HepG2 (cell line): ENCODE data around the gene ACTN4. TPM values are rescaled to one million over a fixed set of nuclear protein-coding genes. Genes with fewer than 3 reads are reported as not detected.

Experiments
- NKX3-1 ChIP-seq: sonication (generic); formaldehyde crosslinking; IDR thresholded peaks from 2 replicates; pipeline ENCODE4 v1.5.0; 2020; ENCODE audit warnings: missing genetic modification reagents
- RERE ChIP-seq: IDR thresholded peaks from 2 replicates; pipeline ENCODE4 v1.6.1; 2016; ENCODE audit warnings: low read depth, missing genetic modification reagents, missing compliant biosample characterization
- RORA ChIP-seq: sonication (generic); formaldehyde crosslinking; IDR thresholded peaks from 2 replicates; pipeline ENCODE4 v1.5.0; 2020; ENCODE audit warnings: mild to moderate bottlenecking, missing genetic modification reagents, moderate library complexity
- ZNF362 ChIP-seq: sonication (generic); formaldehyde crosslinking; IDR thresholded peaks from 2 replicates; pipeline ENCODE4 v1.4.0; 2020; ENCODE audit warnings: missing genetic modification reagents, mild to moderate bottlenecking, borderline replicate concordance
- ZNF607 ChIP-seq: sonication (generic); formaldehyde crosslinking; IDR thresholded peaks from 2 replicates; pipeline ENCODE4 v1.5.1; 2020; ENCODE audit warnings: missing genetic modification reagents, mild to moderate bottlenecking, borderline replicate concordance
- polyA plus RNA-seq, 8 experiments: library from polyadenylated mRNA; depleted of rRNA in 3 of 8; stranded (reverse) in 7 of 8; unstranded in 1 of 8; fragments of >200 nt; fragmentation: Illumina TruSeq in 4 of 8; extraction: Trizol in 4 of 8; gene quantifications; 2 replicates each; pipeline versions ENCODE4 v1.2.1 to v1.2.3, GENCODE V29; 2011 to 2016; ENCODE audit warnings: low read depth in 4 of 8, missing spikeins in 1 of 8, mixed read lengths in 1 of 8; ENCODE audit not compliant: insufficient read depth in 1 of 8
- total RNA-seq, 5 experiments: library from RNA; depleted of rRNA; stranded (reverse); fragments of >200 nt; fragmentation: Illumina TruSeq; extraction: Trizol; gene quantifications; 2 replicates each; pipeline ENCODE4 v1.2.3, GENCODE V29; 2016; ENCODE audit warnings: low read depth in 1 of 5
- TF ChIP-seq, protein P1 (sequence below): sonication (generic); formaldehyde crosslinking; conservative IDR thresholded peaks from 2 replicates; pipeline ENCODE4 v1.8.0; 2022; ENCODE audit warnings: mild to moderate bottlenecking, moderate library complexity, missing genetic modification reagents
- TF ChIP-seq, protein P2 (sequence below): sonication (generic); formaldehyde crosslinking; IDR thresholded peaks from 2 replicates; pipeline ENCODE4 v1.4.0; 2020; ENCODE audit warnings: missing genetic modification reagents
- TF ChIP-seq, protein P3 (sequence below): sonication (generic); formaldehyde crosslinking; IDR thresholded peaks from 2 replicates; pipeline ENCODE4 v1.4.0; 2020; ENCODE audit warnings: missing genetic modification reagents, borderline replicate concordance

The ACTN4 gene
- total and polyA plus RNA-seq, 2 of the 13 experiments (the other 11 are each of a cell fraction or from before 2014, with no cell fraction given): 171 to 192 TPM

- TF ChIP-seq, protein P1, sequence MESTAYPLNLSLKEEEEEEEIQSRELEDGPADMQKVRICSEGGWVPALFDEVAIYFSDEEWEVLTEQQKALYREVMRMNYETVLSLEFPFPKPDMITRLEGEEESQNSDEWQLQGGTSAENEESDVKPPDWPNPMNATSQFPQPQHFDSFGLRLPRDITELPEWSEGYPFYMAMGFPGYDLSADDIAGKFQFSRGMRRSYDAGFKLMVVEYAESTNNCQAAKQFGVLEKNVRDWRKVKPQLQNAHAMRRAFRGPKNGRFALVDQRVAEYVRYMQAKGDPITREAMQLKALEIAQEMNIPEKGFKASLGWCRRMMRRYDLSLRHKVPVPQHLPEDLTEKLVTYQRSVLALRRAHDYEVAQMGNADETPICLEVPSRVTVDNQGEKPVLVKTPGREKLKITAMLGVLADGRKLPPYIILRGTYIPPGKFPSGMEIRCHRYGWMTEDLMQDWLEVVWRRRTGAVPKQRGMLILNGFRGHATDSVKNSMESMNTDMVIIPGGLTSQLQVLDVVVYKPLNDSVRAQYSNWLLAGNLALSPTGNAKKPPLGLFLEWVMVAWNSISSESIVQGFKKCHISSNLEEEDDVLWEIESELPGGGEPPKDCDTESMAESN (CRISPR knock-in tag): peak; percentile 65
- TF ChIP-seq NKX3-1 (0 out of 2 replicates have a peak, but pooled peaks have one; percentile 17), RERE (CRISPR knock-in tag) (no peak), ZNF362 (CRISPR knock-in tag) (peak; percentile 47; the same call in 1 of the 2 replicates), RORA (0 out of 2 replicates have a peak, but pooled peaks have one; percentile 38), ZNF607 (0 out of 2 replicates have a peak, but pooled peaks have one; percentile 52)
- TF ChIP-seq, protein P2, sequence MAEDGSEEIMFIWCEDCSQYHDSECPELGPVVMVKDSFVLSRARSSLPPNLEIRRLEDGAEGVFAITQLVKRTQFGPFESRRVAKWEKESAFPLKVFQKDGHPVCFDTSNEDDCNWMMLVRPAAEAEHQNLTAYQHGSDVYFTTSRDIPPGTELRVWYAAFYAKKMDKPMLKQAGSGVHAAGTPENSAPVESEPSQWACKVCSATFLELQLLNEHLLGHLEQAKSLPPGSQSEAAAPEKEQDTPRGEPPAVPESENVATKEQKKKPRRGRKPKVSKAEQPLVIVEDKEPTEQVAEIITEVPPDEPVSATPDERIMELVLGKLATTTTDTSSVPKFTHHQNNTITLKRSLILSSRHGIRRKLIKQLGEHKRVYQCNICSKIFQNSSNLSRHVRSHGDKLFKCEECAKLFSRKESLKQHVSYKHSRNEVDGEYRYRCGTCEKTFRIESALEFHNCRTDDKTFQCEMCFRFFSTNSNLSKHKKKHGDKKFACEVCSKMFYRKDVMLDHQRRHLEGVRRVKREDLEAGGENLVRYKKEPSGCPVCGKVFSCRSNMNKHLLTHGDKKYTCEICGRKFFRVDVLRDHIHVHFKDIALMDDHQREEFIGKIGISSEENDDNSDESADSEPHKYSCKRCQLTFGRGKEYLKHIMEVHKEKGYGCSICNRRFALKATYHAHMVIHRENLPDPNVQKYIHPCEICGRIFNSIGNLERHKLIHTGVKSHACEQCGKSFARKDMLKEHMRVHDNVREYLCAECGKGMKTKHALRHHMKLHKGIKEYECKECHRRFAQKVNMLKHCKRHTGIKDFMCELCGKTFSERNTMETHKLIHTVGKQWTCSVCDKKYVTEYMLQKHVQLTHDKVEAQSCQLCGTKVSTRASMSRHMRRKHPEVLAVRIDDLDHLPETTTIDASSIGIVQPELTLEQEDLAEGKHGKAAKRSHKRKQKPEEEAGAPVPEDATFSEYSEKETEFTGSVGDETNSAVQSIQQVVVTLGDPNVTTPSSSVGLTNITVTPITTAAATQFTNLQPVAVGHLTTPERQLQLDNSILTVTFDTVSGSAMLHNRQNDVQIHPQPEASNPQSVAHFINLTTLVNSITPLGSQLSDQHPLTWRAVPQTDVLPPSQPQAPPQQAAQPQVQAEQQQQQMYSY (CRISPR knock-in tag): peak; percentile 66; the same call in 1 of the 2 replicates
- TF ChIP-seq, protein P3, sequence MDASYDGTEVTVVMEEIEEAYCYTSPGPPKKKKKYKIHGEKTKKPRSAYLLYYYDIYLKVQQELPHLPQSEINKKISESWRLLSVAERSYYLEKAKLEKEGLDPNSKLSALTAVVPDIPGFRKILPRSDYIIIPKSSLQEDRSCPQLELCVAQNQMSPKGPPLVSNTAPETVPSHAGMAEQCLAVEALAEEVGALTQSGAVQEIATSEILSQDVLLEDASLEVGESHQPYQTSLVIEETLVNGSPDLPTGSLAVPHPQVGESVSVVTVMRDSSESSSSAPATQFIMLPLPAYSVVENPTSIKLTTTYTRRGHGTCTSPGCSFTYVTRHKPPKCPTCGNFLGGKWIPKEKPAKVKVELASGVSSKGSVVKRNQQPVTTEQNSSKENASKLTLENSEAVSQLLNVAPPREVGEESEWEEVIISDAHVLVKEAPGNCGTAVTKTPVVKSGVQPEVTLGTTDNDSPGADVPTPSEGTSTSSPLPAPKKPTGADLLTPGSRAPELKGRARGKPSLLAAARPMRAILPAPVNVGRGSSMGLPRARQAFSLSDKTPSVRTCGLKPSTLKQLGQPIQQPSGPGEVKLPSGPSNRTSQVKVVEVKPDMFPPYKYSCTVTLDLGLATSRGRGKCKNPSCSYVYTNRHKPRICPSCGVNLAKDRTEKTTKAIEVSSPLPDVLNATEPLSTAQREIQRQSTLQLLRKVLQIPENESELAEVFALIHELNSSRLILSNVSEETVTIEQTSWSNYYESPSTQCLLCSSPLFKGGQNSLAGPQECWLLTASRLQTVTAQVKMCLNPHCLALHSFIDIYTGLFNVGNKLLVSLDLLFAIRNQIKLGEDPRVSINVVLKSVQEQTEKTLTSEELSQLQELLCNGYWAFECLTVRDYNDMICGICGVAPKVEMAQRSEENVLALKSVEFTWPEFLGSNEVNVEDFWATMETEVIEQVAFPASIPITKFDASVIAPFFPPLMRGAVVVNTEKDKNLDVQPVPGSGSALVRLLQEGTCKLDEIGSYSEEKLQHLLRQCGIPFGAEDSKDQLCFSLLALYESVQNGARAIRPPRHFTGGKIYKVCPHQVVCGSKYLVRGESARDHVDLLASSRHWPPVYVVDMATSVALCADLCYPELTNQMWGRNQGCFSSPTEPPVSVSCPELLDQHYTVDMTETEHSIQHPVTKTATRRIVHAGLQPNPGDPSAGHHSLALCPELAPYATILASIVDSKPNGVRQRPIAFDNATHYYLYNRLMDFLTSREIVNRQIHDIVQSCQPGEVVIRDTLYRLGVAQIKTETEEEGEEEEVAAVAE: 0 out of 2 replicates have a peak, but pooled peaks have one; percentile 24
Observed at GRCh38 chr19:38649305-38650171, 2.1 kb downstream of the ACTN4 start (continued).
